ENCODE measurements around the gene APOL6.

DNA sequence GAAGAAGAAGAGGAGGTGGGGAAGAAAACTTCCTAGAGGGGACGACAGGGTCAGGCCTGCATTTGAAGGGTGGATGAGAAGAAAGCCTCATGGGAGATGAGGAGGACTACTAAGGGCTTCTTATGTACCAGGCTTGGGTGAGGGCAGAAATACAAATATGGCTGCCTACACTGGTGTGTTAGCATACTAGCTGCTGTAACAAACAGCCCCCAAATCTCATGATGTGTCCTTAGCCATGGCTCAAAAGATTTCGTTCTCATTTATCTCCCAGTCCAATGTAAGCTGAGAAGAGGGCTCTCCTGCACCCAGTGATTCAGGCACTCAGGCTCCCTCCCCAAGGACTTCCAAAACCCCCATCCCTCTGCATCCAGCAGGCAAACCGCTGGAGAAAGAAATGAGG is 19.5 kb upstream of the APOL6 start:
- TF ChIP-seq, protein P1, sequence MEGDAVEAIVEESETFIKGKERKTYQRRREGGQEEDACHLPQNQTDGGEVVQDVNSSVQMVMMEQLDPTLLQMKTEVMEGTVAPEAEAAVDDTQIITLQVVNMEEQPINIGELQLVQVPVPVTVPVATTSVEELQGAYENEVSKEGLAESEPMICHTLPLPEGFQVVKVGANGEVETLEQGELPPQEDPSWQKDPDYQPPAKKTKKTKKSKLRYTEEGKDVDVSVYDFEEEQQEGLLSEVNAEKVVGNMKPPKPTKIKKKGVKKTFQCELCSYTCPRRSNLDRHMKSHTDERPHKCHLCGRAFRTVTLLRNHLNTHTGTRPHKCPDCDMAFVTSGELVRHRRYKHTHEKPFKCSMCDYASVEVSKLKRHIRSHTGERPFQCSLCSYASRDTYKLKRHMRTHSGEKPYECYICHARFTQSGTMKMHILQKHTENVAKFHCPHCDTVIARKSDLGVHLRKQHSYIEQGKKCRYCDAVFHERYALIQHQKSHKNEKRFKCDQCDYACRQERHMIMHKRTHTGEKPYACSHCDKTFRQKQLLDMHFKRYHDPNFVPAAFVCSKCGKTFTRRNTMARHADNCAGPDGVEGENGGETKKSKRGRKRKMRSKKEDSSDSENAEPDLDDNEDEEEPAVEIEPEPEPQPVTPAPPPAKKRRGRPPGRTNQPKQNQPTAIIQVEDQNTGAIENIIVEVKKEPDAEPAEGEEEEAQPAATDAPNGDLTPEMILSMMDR (IDR thresholded peaks at IDR 0.05; ENCODE audit: insufficient read depth, low read length): no peak
- TF ChIP-seq SPI1 (IDR thresholded peaks at IDR 0.05; ENCODE audit: borderline replicate concordance, low read depth): no peak
- no peak for TF ChIP-seq GABPA (IDR thresholded peaks at IDR 0.05; ENCODE audit: low read depth)

Measured in HL-60 (cell line).